Endothelial cell of umbilical vein (primary cell): ENCODE measurements around the gene NRP2.

ENCODE experiments used
- CTCF ChIP-seq, 2 donors: IDR thresholded peaks; 1 replicate in 1 of 2; 2 replicates in 1 of 2; pipeline ENCODE4 v1.5.1; 2011; ENCODE audit warnings: low read length in 2 of 2, mild to moderate bottlenecking in 2 of 2, moderate library complexity in 2 of 2, control low read depth in 1 of 2, inconsistent platforms in 1 of 2, low read depth in 1 of 2; ENCODE audit not compliant: insufficient read depth in 1 of 2; ENCODE audit errors: extremely low read depth in 1 of 2
- EZH2 ChIP-seq: IDR thresholded peaks from 2 replicates; pipeline ENCODE4 v1.6.1; 2012; ENCODE audit warnings: borderline replicate concordance, low read depth, mild to moderate bottlenecking, moderate library complexity, low read length, inconsistent platforms; ENCODE audit not compliant: severe bottlenecking
- MYC ChIP-seq: IDR thresholded peaks from one replicate; pipeline ENCODE4 v1.6.1; 2011; ENCODE audit warnings: mild to moderate bottlenecking, low read depth, low read length
- POLR2AphosphoS5 ChIP-seq: IDR thresholded peaks from 2 replicates; pipeline ENCODE4 v1.6.1; 2012; ENCODE audit warnings: low read depth, mild to moderate bottlenecking, control low read depth, low read length, moderate library complexity; ENCODE audit not compliant: insufficient read depth
- TF ChIP-seq, protein P1 (sequence below): IDR thresholded peaks from 2 replicates; pipeline ENCODE4 v1.6.1; 2011; ENCODE audit not compliant: insufficient read depth, insufficient read length

DNA sequence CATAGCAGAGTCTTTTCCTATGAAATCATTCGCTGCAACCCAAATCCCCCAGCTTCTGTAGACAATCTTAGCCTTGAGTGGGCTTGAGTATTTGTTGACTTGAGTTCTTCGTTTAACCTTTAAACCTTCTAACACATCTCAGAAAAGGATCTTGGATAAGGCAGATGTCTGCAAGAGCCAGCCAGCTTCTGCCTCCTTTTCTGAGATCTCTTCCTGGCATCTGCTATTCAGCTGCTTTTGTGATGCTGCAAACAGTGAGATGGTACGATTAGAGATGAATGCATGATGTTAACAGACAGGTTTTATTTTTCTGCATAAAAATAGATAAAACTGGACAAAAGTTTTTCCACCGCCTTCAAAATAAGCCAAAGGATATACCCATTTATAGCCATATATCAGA lies 37.5 kb downstream of the NRP2 start:
- TF ChIP-seq CTCF (IDR thresholded peaks at IDR 0.05; ENCODE audit: extremely low read depth in 1 of 2, insufficient read depth in 1 of 2, low read depth in 1 of 2, low read length in 2 of 2) = no peak
- TF ChIP-seq, protein P1, sequence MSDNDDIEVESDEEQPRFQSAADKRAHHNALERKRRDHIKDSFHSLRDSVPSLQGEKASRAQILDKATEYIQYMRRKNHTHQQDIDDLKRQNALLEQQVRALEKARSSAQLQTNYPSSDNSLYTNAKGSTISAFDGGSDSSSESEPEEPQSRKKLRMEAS = no peak
- TF ChIP-seq EZH2 = no peak
- no peak for TF ChIP-seq POLR2AphosphoS5
- TF ChIP-seq MYC = no peak
